Adipose tissue (tissue), 3 donors: Measurements from ENCODE around the gene TIMM10B. TPM values are rescaled to one million over a fixed set of nuclear protein-coding genes. Genes with fewer than 3 reads are reported as not detected.
A peak's percentile ranks its signal among the peaks of the same experiment; 100 is the strongest.

Source experiments
- H3K27ac ChIP-seq: one replicate; pipeline ENCODE4 v1.5.1; 2013; ENCODE audit warnings: low read depth, low read length
- WGBS, 3 donors: extraction: QIAGEN DNeasy Blood & Tissue Kit; methylation state at CpG; one replicate each; pipeline ENCODE4 v1.1.7; 2013; 5-methylcytosine and 5-hydroxymethylcytosine counted together
- polyA plus RNA-seq, 3 donors: library from polyadenylated mRNA; stranded (reverse); fragments of 200-250 nt; gene quantifications; one replicate each; pipeline ENCODE4 v1.2.3, GENCODE V29; 2013
- donor health status: healthy with polysubstance abuse.
- donor health status: Bipolar disorder and iron deficiency.
- donor health status: healthy.

TIMM10B gene
- polyA plus RNA-seq, result 10 to 100 TPM; 15.6 to 27.1 (median 25.8) TPM

DNA sequence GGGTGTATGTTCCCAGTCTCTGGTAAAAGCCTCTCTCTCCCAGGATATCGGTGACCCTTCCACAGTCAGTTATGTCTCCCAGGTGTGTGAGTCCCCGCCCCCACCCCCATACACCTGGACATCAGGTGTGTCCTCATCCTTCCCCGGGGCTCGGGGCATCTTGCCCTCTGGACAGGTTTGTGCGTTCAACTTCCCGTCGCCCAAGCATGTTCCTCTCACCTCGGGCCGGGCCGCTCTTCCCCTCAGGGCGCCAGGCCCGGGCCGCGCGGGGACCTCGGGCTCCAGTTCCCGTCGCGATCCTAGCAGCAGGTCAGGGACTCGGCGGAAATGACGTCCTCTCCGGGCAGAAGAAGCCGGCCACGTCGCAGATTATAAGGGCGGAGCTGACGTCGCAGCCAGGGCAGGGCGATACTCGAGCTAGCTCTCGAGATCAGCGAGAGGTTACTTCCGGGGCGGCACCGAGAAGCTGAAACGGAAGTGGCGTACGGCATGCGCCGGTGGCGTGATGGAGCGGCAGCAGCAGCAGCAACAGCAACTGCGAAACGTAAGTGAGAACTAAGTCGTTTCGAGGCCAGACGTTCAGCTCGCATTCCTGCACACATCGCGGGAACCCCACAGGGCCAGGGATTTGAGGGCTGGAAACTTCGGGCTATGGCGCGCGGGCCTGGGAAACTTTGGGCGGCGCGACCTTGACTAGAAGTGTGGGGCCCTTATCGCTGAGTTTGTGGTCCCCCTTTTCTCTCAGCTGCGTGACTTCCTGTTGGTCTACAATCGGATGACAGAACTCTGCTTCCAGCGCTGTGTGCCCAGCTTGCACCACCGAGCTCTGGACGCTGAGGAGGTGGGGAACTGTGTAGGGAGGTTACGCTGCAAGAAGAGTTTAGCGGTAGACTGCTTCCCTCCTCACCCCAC is at the start of gene TIMM10B, which contains the start of gene ARFIP2:
Gene TIMM10B (plus strand): TSS at position 490 of the 912 bp plus-strand sequence. CDS start 16 bp downstream, at position 506.
Gene ARFIP2 (minus strand): TSS at position 320 of the 912 bp plus-strand sequence. CDS start 910 bp downstream, outside the sequence.
- H3K27ac ChIP-seq, result peak within 1 kb of the TSS; percentile 21
- 0 to 1% (median 0%) methylated on average over 66 of the region's 66 CpGs for WGBS, 3 donors

GRCh38 chr11:6431861-6432260 is 49.4 kb upstream of the TIMM10B start:
- H3K27ac ChIP-seq, result no peak overlapping the region
- WGBS, 3 donors, result 78 to 86% (median 85%) methylated on average over 3 of the region's 3 CpGs

- no peak overlapping the region for H3K27ac ChIP-seq
- WGBS, 3 donors, result 53 to 79% (median 78%) methylated on average over 5 of the region's 5 CpGs
These were observed 47.2 kb upstream of the TIMM10B start for GRCh38 chr11:6433998-6434660.

DNA sequence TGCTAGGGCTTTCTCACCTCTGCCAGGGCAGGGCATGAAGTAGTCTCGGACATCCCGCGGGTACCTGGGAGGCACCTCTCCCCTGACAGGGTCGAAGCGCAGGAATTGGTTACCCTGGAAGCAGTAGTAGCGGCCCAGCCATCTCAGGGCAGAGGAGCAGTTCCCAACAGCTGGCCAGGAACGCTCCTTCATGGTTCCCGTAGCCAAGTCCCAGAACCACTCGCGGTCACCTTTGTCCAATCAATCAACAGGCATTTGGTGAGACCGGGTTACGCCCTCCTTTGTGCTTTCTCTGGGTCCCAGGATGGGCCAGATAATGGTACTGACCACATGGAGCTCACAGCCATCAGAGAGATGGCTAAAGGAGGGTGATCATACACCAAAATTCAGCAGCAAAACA is 43.9 kb upstream of the TIMM10B start:
- 91 to 95% (median 94%) methylated on average over 12 of the region's 12 CpGs for WGBS, 3 donors
- no peak overlapping the region for H3K27ac ChIP-seq

- no peak overlapping the region for H3K27ac ChIP-seq
- WGBS, 3 donors, result 52 to 72% (median 60%) methylated on average over 3 of the region's 3 CpGs
These were observed 43.3 kb upstream of the TIMM10B start for GRCh38 chr11:6437993-6438392.

DNA sequence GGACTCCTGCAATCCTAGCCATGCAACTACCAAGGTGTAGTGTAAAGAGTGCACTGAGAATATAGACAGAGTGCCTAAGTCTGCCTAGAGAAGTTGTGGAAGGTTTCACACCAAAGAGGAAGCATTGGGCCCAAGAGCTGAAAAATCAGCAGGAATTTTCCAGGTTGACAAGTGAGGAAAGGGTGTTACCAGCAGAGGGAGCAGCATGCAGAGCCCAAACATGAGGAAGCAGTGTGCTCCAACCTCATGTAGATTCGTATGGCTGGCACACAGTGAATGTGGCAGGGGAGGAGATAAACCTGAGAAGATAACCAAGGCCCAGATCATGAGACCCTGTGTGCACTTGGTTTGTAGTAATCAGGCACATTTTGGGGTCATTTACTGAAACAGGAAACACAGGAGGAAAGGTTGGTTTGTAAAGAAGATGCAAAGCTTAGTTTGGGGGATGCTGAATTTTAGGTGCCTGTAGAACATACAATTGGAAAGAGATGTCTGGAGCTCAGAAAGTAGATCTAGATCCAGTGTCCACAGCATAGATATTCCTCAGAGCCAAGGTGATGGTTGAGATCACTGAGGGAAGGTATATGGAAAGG is 42.2 kb upstream of the TIMM10B start:
- WGBS, 3 donors, result 4 to 7% (median 6%) methylated on average over 1 of the region's 1 CpG
- H3K27ac ChIP-seq, result no peak overlapping the region

GRCh38 chr11:6440906-6441358 is 40.4 kb upstream of the TIMM10B start, which contains the start of gene HPX:
Gene HPX, minus strand, starts transcription at chr11:6440987. Its CDS starts 24 bp downstream, at chr11:6440963.
- WGBS, 3 donors, result 57 to 74% (median 68%) methylated on average over 3 of the region's 3 CpGs

DNA sequence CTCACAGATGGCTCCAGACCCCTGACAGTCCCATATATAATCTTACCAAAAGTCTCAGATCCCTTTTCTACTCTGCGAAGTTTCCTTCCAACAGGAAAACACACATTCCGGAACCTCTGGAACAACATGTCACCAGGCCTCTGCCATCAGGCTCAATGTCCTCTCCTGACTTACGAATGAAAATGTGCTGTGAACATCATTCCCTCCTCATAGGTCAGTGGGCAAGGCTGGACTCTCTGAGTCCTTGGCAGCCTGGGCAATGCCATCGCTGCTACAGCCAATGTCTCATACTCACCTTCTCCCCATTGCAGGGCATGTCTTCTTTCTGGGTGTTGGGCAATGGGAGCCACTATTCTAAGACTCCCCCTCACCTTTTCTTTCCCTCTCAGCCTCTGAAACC is 38.9 kb upstream of the TIMM10B start:
- H3K27ac ChIP-seq, result no peak overlapping the region
- 87 to 94% (median 93%) methylated on average over 4 of the region's 4 CpGs for WGBS, 3 donors

More at GRCh38 chr11:6440906-6441358, 40.4 kb upstream of the TIMM10B start, which contains the start of gene HPX:
- H3K27ac ChIP-seq, result no peak within 1 kb of the TSS

DNA sequence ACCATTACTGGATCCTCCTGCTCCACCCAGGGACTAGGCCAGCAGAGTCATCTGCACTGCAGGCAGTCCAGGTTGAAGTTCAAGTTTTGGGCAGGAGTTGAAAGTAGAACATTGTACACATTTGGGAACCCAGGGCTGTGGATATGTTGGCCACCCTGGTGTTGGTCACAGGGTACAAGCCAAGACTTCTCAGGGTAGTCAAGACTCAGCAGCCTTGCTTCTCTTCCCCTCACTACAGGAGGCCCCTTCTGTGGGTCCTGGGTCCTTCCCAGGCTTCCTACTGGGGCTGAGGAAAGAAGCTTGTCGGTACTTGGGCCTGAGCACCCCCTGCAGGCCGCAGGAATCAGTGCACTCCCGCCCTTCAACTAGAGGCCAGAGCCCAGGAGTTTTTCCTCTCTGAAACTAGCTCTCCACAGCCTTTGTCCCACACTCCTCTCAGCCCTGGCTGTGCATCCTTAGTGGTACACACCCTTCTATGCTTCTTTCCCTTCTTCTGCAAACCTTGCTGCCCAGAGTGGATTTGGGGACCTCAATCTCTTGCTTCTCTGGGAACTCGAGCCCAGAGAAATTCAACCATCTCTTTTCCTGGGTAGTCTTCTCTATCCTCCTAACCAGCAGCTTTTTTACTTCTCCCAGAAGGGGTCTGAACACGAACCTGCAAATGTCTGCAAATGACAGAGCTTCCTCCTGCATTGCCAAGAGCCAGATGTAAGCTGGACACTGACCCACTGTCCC is 37.9 kb upstream of the TIMM10B start:
- 25 to 27% (median 26%) methylated on average over 5 of the region's 5 CpGs for WGBS, 3 donors
- H3K27ac ChIP-seq, result no peak overlapping the region

DNA sequence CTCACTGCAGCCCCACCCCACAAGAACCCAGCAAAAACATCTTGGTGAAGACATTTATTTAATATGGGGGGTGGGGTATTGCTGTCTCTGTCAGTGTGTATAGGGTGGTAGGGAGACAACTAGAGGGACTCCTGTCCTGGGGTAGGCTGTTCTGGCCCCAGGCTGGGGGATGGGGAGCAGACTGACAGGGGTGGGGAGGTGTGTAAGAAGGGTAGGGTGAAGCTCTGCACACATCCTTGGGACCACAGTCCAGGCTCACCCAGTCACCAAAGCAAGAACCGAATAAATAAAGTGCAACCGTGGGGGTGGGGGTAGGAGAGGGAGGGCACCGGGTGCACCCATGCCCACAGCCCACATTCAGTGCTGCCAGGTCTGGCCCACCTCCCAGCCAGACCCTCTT is 32.7 kb upstream of the TIMM10B start:
- no peak overlapping the region for H3K27ac ChIP-seq
- 82 to 95% (median 86%) methylated on average over 3 of the region's 3 CpGs for WGBS, 3 donors

- H3K27ac ChIP-seq, result no peak overlapping the region
These were observed 29.1 kb upstream of the TIMM10B start for GRCh38 chr11:6452219-6452618.

GRCh38 chr11:6453152-6453551 is 28.1 kb upstream of the TIMM10B start:
- H3K27ac ChIP-seq, result no peak overlapping the region
- WGBS, 3 donors, result 91 to 96% (median 95%) methylated on average over 2 of the region's 2 CpGs

More at GRCh38 chr11:6452219-6452618, 29.1 kb upstream of the TIMM10B start:
- 75 to 88% (median 84%) methylated on average over 3 of the region's 3 CpGs for WGBS, 3 donors

- WGBS, 3 donors, result 62 to 89% (median 69%) methylated on average over 2 of the region's 2 CpGs
- H3K27ac ChIP-seq, result no peak overlapping the region
These were observed 26.2 kb upstream of the TIMM10B start for GRCh38 chr11:6455070-6455469.

DNA sequence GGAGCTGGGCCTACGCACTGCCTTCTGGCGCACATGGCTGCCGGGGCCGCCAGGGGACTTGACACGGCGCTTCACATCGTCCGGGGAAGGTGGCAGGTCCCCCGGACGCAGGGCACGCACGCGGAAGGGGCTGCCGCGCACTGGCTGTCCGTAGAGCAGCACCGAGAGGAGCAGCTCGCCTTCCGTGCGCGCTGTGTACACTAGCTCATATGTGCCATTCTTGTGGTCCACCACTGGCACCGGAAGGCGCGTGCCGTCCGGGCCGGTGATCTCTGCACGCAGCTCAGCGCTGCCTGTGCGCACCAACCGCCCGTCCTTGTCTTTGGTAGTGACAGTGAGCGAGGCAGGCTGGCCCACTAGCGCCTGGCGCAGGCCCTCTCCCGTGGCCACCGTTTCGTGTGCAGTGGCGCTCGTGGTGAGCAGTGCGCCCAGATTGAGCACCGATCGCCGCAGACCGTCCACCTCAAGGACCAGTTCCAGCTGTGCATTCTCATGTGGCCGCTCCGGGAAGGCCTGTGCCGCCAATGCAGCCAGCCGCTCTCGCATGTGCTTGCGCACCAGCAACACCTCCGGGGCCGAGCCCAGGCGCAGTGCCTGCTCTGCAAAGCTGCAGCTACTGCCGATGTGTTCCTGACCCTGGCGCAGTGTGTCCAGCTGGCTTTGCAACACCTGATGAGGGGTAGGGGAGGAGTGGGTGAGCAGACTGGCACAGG is 24.8 kb upstream of the TIMM10B start:
- 96 to 97% (median 97%) methylated on average over 56 of the region's 56 CpGs for WGBS, 3 donors
- H3K27ac ChIP-seq, result no peak overlapping the region

DNA sequence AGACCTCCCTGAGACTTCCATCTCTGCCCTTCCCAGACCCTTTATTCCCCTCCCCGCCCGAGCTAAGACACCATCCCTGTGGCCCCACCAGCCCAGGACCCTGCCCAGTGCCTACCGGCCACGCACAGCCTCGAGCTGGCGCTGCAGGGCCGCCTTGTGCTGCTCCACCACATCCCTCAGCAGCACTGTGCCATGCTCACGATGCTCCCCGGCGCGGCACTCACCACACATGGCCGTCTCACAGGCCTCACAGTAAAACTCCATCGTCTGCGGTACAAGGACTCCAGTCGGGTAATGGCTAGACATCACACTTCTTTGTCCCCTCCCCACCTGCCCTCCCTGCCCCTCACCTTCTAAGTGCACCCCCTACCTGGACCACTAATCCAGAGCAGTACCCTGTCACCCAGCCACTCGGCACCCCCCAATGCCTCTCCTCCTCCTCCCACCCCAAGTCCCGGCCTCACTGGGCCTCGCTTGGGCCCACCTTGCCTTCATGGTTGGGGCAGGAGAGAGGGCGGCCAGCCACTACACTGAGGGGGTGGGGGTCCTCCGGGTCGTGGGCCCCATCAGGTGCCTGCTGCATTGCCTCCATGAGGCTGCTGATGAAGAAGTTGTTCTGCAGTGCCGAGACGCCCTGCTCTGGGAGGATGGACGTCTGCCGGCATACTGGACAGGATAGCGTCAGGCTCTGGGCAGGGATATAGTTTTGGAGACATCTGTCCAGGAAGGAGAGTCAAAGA is 23.6 kb upstream of the TIMM10B start:
- 91 to 97% (median 94%) methylated on average over 26 of the region's 26 CpGs for WGBS, 3 donors
- no peak overlapping the region for H3K27ac ChIP-seq

GRCh38 chr11:6458352-6459098 is 22.8 kb upstream of the TIMM10B start:
- 52 to 91% (median 83%) methylated on average over 2 of the region's 2 CpGs for WGBS, 3 donors
- H3K27ac ChIP-seq, result no peak overlapping the region
